ENCODE data around the gene TMEM132A. TPM values are rescaled to one million over a fixed set of nuclear protein-coding genes. Genes with fewer than 3 reads are reported as not detected.

Gene TMEM132A
- total and polyA plus RNA-seq, 2 of the 13 experiments (the other 11 are each of a cell fraction or from before 2014, with no cell fraction given) = 11.1 to 32.9 TPM

GRCh38 chr11:60924110-60924905, at the start of gene TMEM132A (continued):
- TF ChIP-seq ATF2 (CRISPR knock-in tag; IDR thresholded peaks at IDR 0.05) (no peak; the same call in 1 of the 2 replicates), HNRNPH1 (optimal IDR thresholded peaks at IDR 0.05; ENCODE audit: low read depth, low read length) (no peak), MXD1 (CRISPR knock-in tag; IDR thresholded peaks at IDR 0.05) (0 out of 2 replicates have a peak, but pooled peaks have one; percentile 15), SIN3B (IDR thresholded peaks at IDR 0.05; ENCODE audit: low read length) (no peak), TAF1 (CRISPR knock-in tag; IDR thresholded peaks at IDR 0.05) (peak; percentile 34; the same call in 1 of the 2 replicates), ZNF205 (CRISPR knock-in tag; IDR thresholded peaks at IDR 0.05) (no peak), TSC22D2 (CRISPR knock-in tag; IDR thresholded peaks at IDR 0.05; ENCODE audit: borderline replicate concordance) (no peak), KLF13 (CRISPR knock-in tag; IDR thresholded peaks at IDR 0.05) (no peak), ZFAT (CRISPR knock-in tag; conservative IDR thresholded peaks at IDR 0.05) (no peak), SP4 (CRISPR knock-in tag; IDR thresholded peaks at IDR 0.05) (peak; percentile 68), ZNF709 (CRISPR knock-in tag; IDR thresholded peaks at IDR 0.05) (no peak), ZNF660 (CRISPR knock-in tag; IDR thresholded peaks at IDR 0.05; ENCODE audit: borderline replicate concordance, low read depth) (no peak), HDAC6 (IDR thresholded peaks at IDR 0.05; ENCODE audit: low read depth, low read length) (no peak), SRY (CRISPR knock-in tag; IDR thresholded peaks at IDR 0.05) (0 out of 2 replicates have a peak, but pooled peaks have one; percentile 31), MEF2D (CRISPR knock-in tag; IDR thresholded peaks at IDR 0.05) (no peak), GZF1 (CRISPR knock-in tag; IDR thresholded peaks at IDR 0.05) (no peak), XBP1 (CRISPR knock-in tag; IDR thresholded peaks at IDR 0.05) (no peak), NR2C2 (CRISPR knock-in tag; IDR thresholded peaks at IDR 0.05; ENCODE audit: borderline replicate concordance) (peak; percentile 39; the same call in 1 of the 2 replicates), ZNF670 (CRISPR knock-in tag; IDR thresholded peaks at IDR 0.05; ENCODE audit: borderline replicate concordance) (no peak), FOSL1 (CRISPR knock-in tag; IDR thresholded peaks at IDR 0.05; ENCODE audit: borderline replicate concordance) (no peak), SPEN (CRISPR knock-in tag; IDR thresholded peaks at IDR 0.05; ENCODE audit: low read depth) (no peak), ZNF83 (CRISPR knock-in tag; IDR thresholded peaks at IDR 0.05; ENCODE audit: borderline replicate concordance) (no peak), BATF2 (CRISPR knock-in tag; IDR thresholded peaks at IDR 0.05) (no peak), CSRNP2 (CRISPR knock-in tag; conservative IDR thresholded peaks at IDR 0.05; ENCODE audit: low read depth) (no peak), ZNF296 (CRISPR knock-in tag; conservative IDR thresholded peaks at IDR 0.05) (no peak), ZNF121 (CRISPR knock-in tag; IDR thresholded peaks at IDR 0.05) (no peak), CCDC6 (CRISPR knock-in tag; IDR thresholded peaks at IDR 0.05) (peak; percentile 87), RNF2 (conservative IDR thresholded peaks at IDR 0.05; ENCODE audit: low read depth) (no peak; the same call in 1 of the 2 replicates)
